HepG2 (cell line): Measurements from ENCODE around the gene LHFPL2. TPM values are rescaled to one million over a fixed set of nuclear protein-coding genes. Genes with fewer than 3 reads are reported as not detected.

ENCODE experiments used
- KDM5B ChIP-seq: sonication (generic); formaldehyde crosslinking; IDR thresholded peaks from 2 replicates; pipeline ENCODE4 v1.4.0; 2020; ENCODE audit warnings: missing genetic modification reagents, mild to moderate bottlenecking, borderline replicate concordance
- KMT2B ChIP-seq: IDR thresholded peaks from 2 replicates; pipeline ENCODE4 v1.6.1; 2016; ENCODE audit warnings: missing genetic modification reagents, missing compliant biosample characterization
- MED1 ChIP-seq: sonication (generic); formaldehyde crosslinking; IDR thresholded peaks from 2 replicates; pipeline ENCODE4 v1.4.0; 2020; ENCODE audit warnings: missing genetic modification reagents
- MEIS2 ChIP-seq: sonication (generic); formaldehyde crosslinking; IDR thresholded peaks from 2 replicates; pipeline ENCODE4 v1.9.0; 2021; ENCODE audit warnings: mild to moderate bottlenecking, missing genetic modification reagents
- NFYC ChIP-seq: IDR thresholded peaks from 2 replicates; pipeline ENCODE4 v1.6.1; 2016; ENCODE audit warnings: missing genetic modification reagents, missing compliant biosample characterization
- RORA ChIP-seq: sonication (generic); formaldehyde crosslinking; IDR thresholded peaks from 2 replicates; pipeline ENCODE4 v1.5.0; 2020; ENCODE audit warnings: mild to moderate bottlenecking, missing genetic modification reagents, moderate library complexity
- SALL1 ChIP-seq: sonication (generic); formaldehyde crosslinking; IDR thresholded peaks from 2 replicates; pipeline ENCODE4 v1.8.0; 2022; ENCODE audit warnings: mild to moderate bottlenecking, missing genetic modification reagents
- SALL2 ChIP-seq: sonication (generic); formaldehyde crosslinking; IDR thresholded peaks from 2 replicates; pipeline ENCODE4 v1.8.1; 2023; ENCODE audit warnings: mild to moderate bottlenecking, missing genetic modification reagents, inconsistent platforms
- SP2 ChIP-seq: sonication (generic); formaldehyde crosslinking; IDR thresholded peaks from 2 replicates; pipeline ENCODE4 v1.5.1; 2020; ENCODE audit warnings: mild to moderate bottlenecking, missing genetic modification reagents
- SP5 ChIP-seq: IDR thresholded peaks from 2 replicates; pipeline ENCODE4 v1.6.1; 2016; ENCODE audit warnings: low read depth, borderline replicate concordance
- TCF7 ChIP-seq: sonication (generic); IDR thresholded peaks from 2 replicates; pipeline ENCODE4 v1.6.1; 2016; ENCODE audit warnings: antibody characterized with exemption, low read depth
- THAP11 ChIP-seq: IDR thresholded peaks from 2 replicates; pipeline ENCODE4 v1.6.1; 2016; ENCODE audit warnings: missing biosample characterization, missing genetic modification reagents
- ZFP1 ChIP-seq: IDR thresholded peaks from 2 replicates; pipeline ENCODE4 v1.6.1; 2016
- ZNF292 ChIP-seq: sonication (generic); formaldehyde crosslinking; IDR thresholded peaks from 2 replicates; pipeline ENCODE4 v1.8.1; 2022; ENCODE audit warnings: mild to moderate bottlenecking, low read depth, missing genetic modification reagents, borderline replicate concordance
- ZNF431 ChIP-seq: sonication (generic); formaldehyde crosslinking; IDR thresholded peaks from 2 replicates; pipeline ENCODE4 v1.9.0; 2022; ENCODE audit warnings: missing genetic modification reagents, low read depth, mild to moderate bottlenecking, borderline replicate concordance
- ZNF530 ChIP-seq: sonication (generic); formaldehyde crosslinking; IDR thresholded peaks from 2 replicates; pipeline ENCODE4 v1.5.0; 2020; ENCODE audit warnings: low read depth, mild to moderate bottlenecking, missing genetic modification reagents
- ZNF672 ChIP-seq: sonication (generic); formaldehyde crosslinking; IDR thresholded peaks from 2 replicates; pipeline ENCODE4 v1.8.1; 2022; ENCODE audit warnings: missing genetic modification reagents
- ZNF75D ChIP-seq: sonication (generic); formaldehyde crosslinking; IDR thresholded peaks from 2 replicates; pipeline ENCODE4 v1.8.1; 2023; ENCODE audit warnings: missing genetic modification reagents, mild to moderate bottlenecking, borderline replicate concordance
- ZNF761 ChIP-seq: sonication (generic); formaldehyde crosslinking; conservative IDR thresholded peaks from 2 replicates; pipeline ENCODE4 v1.4.0; 2020; ENCODE audit warnings: mild to moderate bottlenecking, missing genetic modification reagents
- ZNF839 ChIP-seq: sonication (generic); formaldehyde crosslinking; IDR thresholded peaks from 2 replicates; pipeline ENCODE4 v1.4.0; 2020; ENCODE audit warnings: missing genetic modification reagents, mild to moderate bottlenecking, borderline replicate concordance
- ZSCAN29 ChIP-seq: sonication (generic); formaldehyde crosslinking; conservative IDR thresholded peaks from 2 replicates; pipeline ENCODE4 v1.4.0; 2020; ENCODE audit warnings: mild to moderate bottlenecking, missing genetic modification reagents
- polyA plus RNA-seq, 8 experiments: library from polyadenylated mRNA; depleted of rRNA in 3 of 8; stranded (reverse) in 7 of 8; unstranded in 1 of 8; fragments of >200 nt; fragmentation: Illumina TruSeq in 4 of 8; extraction: Trizol in 4 of 8; gene quantifications; 2 replicates each; pipeline versions ENCODE4 v1.2.1 to v1.2.3, GENCODE V29; 2011 to 2016; ENCODE audit warnings: low read depth in 4 of 8, missing spikeins in 1 of 8, mixed read lengths in 1 of 8; ENCODE audit not compliant: insufficient read depth in 1 of 8
- total RNA-seq, 5 experiments: library from RNA; depleted of rRNA; stranded (reverse); fragments of >200 nt; fragmentation: Illumina TruSeq; extraction: Trizol; gene quantifications; 2 replicates each; pipeline ENCODE4 v1.2.3, GENCODE V29; 2016; ENCODE audit warnings: low read depth in 1 of 5
- TF ChIP-seq, protein P1 (sequence below): sonication (generic); formaldehyde crosslinking; IDR thresholded peaks from 2 replicates; pipeline ENCODE4 v1.4.0; 2020; ENCODE audit warnings: missing genetic modification reagents, borderline replicate concordance
- TF ChIP-seq, protein P2 (sequence below): IDR thresholded peaks from 2 replicates; pipeline ENCODE4 v1.6.1; 2016
- TF ChIP-seq, protein P3 (sequence below): sonication (generic); formaldehyde crosslinking; IDR thresholded peaks from 2 replicates; pipeline ENCODE4 v1.4.0; 2020; ENCODE audit warnings: missing genetic modification reagents
- TF ChIP-seq, protein P4 (sequence below): IDR thresholded peaks from 2 replicates; pipeline ENCODE4 v1.6.1; 2018; ENCODE audit warnings: missing genetic modification reagents, mild to moderate bottlenecking, missing compliant biosample characterization
- TF ChIP-seq, protein P5 (sequence below): sonication (generic); formaldehyde crosslinking; IDR thresholded peaks from 2 replicates; pipeline ENCODE4 v1.8.0; 2023; ENCODE audit warnings: mild to moderate bottlenecking, missing genetic modification reagents

LHFPL2 gene
- total and polyA plus RNA-seq, 2 of the 13 experiments (the other 11 are each of a cell fraction or from before 2014, with no cell fraction given) = 6.0 to 20.0 TPM

DNA sequence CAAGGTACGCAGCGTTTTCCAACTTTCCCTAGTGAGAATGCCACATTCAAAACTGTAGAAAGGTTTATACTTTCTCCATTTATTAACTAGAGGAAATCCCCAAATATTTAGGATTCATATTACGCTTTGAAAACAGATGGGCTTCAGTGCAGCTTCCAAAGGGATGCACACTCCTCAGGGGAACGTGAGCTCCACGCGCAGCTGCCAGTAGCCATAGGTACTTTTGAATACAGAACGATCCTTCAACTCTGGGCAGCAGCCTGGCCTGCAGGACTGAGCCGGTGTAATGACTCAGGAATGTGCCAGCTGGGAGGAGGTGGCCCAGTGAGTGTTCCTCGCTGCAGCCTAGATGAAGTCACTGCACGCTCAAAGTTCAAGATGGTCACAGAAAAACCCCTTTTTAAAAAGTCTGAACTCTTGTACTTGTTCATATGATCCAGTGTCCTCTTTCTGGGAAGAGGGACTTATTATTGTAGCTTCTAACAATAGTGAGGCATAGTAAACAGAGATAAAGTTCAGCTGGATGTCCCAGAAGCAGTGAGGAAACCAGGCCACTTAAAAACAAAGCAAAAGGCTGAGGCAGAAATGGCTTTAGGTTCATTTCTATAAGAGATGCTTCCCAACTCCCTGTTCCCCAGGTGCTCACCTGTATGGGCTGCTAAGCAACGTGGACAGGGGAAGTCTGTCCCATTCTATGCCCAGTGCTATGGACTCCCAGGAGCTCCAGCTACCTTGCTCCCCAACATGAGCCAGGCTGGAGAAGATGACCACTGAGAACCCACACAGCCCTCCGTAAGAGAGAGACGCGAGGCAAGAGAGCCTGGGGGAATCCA, 130.0 kb downstream of the LHFPL2 start (continued):
- TF ChIP-seq ZNF530 (CRISPR knock-in tag) = no peak
- no peak for TF ChIP-seq ZNF75D (CRISPR knock-in tag)
- TF ChIP-seq ZNF292 = peak; percentile 91; the same call in 1 of the 2 replicates
- TF ChIP-seq ZNF761 (CRISPR knock-in tag) = peak; percentile 49; the same call in 1 of the 2 replicates
- TF ChIP-seq, protein P1, sequence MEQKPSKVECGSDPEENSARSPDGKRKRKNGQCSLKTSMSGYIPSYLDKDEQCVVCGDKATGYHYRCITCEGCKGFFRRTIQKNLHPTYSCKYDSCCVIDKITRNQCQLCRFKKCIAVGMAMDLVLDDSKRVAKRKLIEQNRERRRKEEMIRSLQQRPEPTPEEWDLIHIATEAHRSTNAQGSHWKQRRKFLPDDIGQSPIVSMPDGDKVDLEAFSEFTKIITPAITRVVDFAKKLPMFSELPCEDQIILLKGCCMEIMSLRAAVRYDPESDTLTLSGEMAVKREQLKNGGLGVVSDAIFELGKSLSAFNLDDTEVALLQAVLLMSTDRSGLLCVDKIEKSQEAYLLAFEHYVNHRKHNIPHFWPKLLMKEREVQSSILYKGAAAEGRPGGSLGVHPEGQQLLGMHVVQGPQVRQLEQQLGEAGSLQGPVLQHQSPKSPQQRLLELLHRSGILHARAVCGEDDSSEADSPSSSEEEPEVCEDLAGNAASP (CRISPR knock-in tag) = peak; percentile 50; the same call in 1 of the 2 replicates
- peak; percentile 45; the same call in 1 of the 2 replicates for TF ChIP-seq ZNF431 (CRISPR knock-in tag)
- TF ChIP-seq SALL1 (CRISPR knock-in tag) = peak; percentile 93
- peak; percentile 88; the same call in 1 of the 2 replicates for TF ChIP-seq ZSCAN29 (CRISPR knock-in tag)
- TF ChIP-seq SALL2 (CRISPR knock-in tag) = peak; percentile 72
- no peak; the same call in 1 of the 2 replicates for TF ChIP-seq KDM5B (CRISPR knock-in tag)
- TF ChIP-seq KMT2B (CRISPR knock-in tag) = peak; percentile 44; the same call in 1 of the 2 replicates
- TF ChIP-seq, protein P2, sequence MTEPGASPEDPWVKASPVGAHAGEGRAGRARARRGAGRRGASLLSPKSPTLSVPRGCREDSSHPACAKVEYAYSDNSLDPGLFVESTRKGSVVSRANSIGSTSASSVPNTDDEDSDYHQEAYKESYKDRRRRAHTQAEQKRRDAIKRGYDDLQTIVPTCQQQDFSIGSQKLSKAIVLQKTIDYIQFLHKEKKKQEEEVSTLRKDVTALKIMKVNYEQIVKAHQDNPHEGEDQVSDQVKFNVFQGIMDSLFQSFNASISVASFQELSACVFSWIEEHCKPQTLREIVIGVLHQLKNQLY (CRISPR knock-in tag) = peak; percentile 45
- peak; percentile 64 for TF ChIP-seq THAP11 (CRISPR knock-in tag)
- TF ChIP-seq TCF7 = peak; percentile 37; the same call in 1 of the 2 replicates
- peak; percentile 75; the same call in 1 of the 2 replicates for TF ChIP-seq MEIS2 (CRISPR knock-in tag)
- TF ChIP-seq SP2 = no peak
- TF ChIP-seq, protein P3, sequence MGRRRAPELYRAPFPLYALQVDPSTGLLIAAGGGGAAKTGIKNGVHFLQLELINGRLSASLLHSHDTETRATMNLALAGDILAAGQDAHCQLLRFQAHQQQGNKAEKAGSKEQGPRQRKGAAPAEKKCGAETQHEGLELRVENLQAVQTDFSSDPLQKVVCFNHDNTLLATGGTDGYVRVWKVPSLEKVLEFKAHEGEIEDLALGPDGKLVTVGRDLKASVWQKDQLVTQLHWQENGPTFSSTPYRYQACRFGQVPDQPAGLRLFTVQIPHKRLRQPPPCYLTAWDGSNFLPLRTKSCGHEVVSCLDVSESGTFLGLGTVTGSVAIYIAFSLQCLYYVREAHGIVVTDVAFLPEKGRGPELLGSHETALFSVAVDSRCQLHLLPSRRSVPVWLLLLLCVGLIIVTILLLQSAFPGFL (CRISPR knock-in tag) = no peak
- TF ChIP-seq NFYC (CRISPR knock-in tag) = no peak
- 0 out of 2 replicates have a peak, but pooled peaks have one; percentile 22 for TF ChIP-seq SP5 (CRISPR knock-in tag)
- TF ChIP-seq RORA (CRISPR knock-in tag) = no peak
- TF ChIP-seq ZFP1 = 0 out of 2 replicates have a peak, but pooled peaks have one; percentile 54
- TF ChIP-seq ZNF672 (CRISPR knock-in tag) = no peak
- TF ChIP-seq, protein P4, sequence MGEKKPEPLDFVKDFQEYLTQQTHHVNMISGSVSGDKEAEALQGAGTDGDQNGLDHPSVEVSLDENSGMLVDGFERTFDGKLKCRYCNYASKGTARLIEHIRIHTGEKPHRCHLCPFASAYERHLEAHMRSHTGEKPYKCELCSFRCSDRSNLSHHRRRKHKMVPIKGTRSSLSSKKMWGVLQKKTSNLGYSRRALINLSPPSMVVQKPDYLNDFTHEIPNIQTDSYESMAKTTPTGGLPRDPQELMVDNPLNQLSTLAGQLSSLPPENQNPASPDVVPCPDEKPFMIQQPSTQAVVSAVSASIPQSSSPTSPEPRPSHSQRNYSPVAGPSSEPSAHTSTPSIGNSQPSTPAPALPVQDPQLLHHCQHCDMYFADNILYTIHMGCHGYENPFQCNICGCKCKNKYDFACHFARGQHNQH = peak; percentile 75
- TF ChIP-seq MED1 = peak; percentile 84
- TF ChIP-seq, protein P5, sequence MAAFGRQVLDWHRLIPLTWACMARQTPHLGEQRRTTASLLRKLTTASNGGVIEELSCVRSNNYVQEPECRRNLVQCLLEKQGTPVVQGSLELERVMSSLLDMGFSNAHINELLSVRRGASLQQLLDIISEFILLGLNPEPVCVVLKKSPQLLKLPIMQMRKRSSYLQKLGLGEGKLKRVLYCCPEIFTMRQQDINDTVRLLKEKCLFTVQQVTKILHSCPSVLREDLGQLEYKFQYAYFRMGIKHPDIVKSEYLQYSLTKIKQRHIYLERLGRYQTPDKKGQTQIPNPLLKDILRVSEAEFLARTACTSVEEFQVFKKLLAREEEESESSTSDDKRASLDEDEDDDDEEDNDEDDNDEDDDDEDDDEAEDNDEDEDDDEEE = no peak
- no peak for TF ChIP-seq ZNF839 (CRISPR knock-in tag)
